AG04449 (cell line): ENCODE data around the gene RAB37.

Experiments
- CTCF ChIA-PET: fragments of 350-600 bp; formaldehyde crosslinking; extraction: SDS; loops from one replicate; lab custom pipeline; 2021; ENCODE audit warnings: antibody characterized with exemption; lab: Yijun Ruan, JAX
- POLR2A ChIA-PET: fragments of 400-600, 350-600 bp; formaldehyde crosslinking; extraction: SDS; loops from one replicate; lab custom pipeline; 2020; ENCODE audit warnings: antibody characterized with exemption, inconsistent platforms; lab: Yijun Ruan, JAX
- DNase-seq: peaks from one replicate; pipeline ENCODE4 v3.0.0-alpha.2; 2010; ENCODE audit warnings: low read depth, low spot score
- H3K4me3 ChIP-seq: 2 replicates; pipeline ENCODE4 v1.5.1; 2011; ENCODE audit warnings: low read depth, mild to moderate bottlenecking, control low read depth, low read length
- TF ChIP-seq, protein P1 (sequence below): IDR thresholded peaks from one replicate; pipeline ENCODE4 v1.5.1; 2011; ENCODE audit warnings: mild to moderate bottlenecking, moderate library complexity, low read length, control low read depth, inconsistent platforms; ENCODE audit not compliant: insufficient read depth; ENCODE audit errors: missing control alignments

RAB37 gene

DNA sequence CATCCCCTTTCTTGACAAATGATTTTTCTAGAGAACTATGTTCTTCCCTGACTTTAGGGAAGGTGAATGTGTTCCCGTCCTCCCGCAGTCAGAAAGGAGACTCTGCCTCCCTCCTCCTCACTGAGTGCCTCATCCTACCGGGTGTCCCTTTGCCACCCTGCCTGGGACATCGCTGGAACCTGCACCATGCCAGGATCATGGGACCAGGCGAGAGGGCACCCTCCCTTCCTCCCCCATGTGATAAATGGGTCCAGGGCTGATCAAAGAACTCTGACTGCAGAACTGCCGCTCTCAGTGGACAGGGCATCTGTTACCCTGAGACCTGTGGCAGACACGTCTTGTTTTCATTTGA, 31.7 kb downstream of the RAB37 start:
- TF ChIP-seq, protein P1, sequence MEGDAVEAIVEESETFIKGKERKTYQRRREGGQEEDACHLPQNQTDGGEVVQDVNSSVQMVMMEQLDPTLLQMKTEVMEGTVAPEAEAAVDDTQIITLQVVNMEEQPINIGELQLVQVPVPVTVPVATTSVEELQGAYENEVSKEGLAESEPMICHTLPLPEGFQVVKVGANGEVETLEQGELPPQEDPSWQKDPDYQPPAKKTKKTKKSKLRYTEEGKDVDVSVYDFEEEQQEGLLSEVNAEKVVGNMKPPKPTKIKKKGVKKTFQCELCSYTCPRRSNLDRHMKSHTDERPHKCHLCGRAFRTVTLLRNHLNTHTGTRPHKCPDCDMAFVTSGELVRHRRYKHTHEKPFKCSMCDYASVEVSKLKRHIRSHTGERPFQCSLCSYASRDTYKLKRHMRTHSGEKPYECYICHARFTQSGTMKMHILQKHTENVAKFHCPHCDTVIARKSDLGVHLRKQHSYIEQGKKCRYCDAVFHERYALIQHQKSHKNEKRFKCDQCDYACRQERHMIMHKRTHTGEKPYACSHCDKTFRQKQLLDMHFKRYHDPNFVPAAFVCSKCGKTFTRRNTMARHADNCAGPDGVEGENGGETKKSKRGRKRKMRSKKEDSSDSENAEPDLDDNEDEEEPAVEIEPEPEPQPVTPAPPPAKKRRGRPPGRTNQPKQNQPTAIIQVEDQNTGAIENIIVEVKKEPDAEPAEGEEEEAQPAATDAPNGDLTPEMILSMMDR = no peak
- DNase-seq = no peak
- ChIA-PET POLR2A (interaction anchor here (1.4 kb wide), 1 partner anchor 8 kb away, joined by 4 read pairs; the partner anchor contains the start of gene NAT9), CTCF (interaction anchor here (1.2 to 9.0 kb wide), 8 partner anchors 8 to 30 kb away, joined by 3 to 150 read pairs (median 7); no protein-coding TSS in a partner anchor)
- no peak overlapping the region for H3K4me3 ChIP-seq

DNA sequence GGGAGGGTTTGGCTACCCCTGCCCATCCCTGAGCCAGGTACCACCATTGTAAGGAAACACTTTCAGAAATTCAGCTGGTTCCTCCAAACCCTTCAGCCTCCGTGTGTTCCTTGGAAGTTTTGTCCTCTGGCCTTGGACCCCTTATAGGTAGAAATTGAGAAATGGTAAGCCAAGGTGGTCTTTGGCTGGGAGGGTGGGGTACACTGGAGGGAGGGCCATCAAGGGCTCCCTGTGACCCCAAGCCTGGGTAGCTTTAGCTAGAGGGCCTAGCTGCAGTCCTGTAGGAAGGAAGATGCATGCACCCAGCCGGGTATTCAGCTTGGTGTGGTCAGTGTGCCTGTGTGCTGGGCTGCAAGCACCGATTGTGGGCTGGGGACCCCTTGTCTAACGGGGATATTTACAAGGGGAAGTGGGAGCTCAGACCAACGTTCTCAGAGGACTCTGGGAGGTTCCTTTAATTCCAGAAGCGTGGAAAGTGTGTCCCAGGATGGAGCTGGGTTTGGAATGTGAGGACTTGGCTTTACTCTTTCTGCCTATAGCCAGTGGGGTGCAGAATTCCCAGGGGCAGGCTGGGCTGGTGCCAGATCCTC, 32.3 kb downstream of the RAB37 start:
- H3K4me3 ChIP-seq = no peak overlapping the region
- POLR2A ChIA-PET = no interaction called here
- TF ChIP-seq, protein P1 = no peak
- no peak for DNase-seq
- CTCF ChIA-PET = interaction anchor here (1.0 to 9.0 kb wide), 10 partner anchors 8 to 112 kb away, joined by 3 to 150 read pairs (median 11); no protein-coding TSS in a partner anchor

DNA sequence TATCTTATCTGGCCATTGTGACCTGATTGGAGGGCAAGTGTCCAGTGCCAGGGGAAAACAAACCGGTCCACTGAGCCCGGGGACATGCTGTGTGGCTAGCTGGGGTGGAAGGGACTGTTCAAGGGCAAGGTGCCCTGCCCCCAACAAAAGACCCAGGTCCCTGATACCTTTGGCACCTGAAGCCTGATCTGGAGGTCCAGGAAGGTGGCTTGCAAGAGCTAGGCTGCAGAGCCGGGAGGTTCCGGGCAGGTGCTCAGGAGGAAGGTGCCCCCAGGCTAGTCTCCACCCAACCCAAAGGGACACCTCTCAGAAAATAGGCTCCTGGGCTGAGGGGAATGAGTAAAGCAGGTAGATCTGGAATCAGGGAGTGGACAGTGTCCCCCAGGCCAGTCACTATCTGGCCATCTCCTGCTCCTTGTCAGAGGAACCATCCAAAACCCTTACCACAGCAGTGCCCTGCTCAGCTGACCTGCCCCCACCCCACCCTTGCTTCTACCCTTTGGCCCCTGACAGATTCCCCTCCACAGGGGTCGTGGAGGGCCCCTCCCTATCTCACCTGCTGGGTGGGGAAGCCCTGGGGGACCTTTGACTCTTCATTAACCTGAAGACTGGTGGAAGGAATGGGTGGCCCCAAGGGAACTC, 32.9 kb downstream of the RAB37 start:
- TF ChIP-seq, protein P1 = no peak
- no peak overlapping the region for H3K4me3 ChIP-seq
- DNase-seq = no peak
- ChIA-PET POLR2A (interaction anchor here (1.2 kb wide), 1 partner anchor 25 kb away, joined by 5 read pairs; no protein-coding TSS in a partner anchor), CTCF (interaction anchor here (1.0 to 10.6 kb wide), 12 partner anchors 9 to 113 kb away, joined by 3 to 150 read pairs (median 11); no protein-coding TSS in a partner anchor)

DNA sequence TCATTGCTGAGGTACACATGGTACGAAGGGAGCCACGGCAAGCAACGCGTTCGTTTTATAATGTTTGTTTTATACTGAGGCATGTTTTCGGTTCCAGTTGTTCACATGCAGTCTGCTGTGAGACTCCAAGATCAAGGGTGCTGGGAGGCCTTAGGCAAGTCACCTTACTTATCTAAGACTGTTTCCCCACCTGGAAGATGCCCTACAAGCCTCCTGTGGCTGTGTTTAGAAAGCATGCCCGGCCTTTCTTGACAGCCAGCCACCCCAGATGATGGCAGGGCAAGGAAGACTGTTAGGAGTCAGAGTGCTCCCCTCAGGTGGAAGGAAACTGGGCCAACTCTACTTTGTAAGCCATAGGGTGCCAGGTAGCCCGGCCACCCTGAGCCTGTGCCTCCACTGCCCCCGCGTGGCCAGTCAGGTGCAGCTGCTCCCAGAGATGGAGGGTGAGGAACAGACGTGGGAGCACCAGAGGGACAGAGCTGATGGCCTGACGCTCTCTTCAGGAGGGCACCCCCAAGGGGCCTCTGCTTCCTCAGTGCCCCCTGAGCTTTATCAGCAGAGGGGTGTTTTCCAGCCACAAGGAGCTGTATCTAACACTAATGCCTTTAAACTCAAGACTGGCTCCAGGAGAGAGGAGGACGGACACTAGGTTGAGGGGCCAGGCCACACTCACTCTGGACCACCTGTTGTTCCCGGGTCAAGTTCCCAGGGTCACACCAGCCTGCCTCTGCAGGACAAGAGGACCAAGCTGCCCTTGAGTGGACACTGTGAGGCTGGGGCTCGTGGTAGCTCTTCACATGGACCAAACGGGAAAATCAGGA, 33.7 kb downstream of the RAB37 start:
- ChIA-PET POLR2A (interaction anchor here (1.2 kb wide), 1 partner anchor 26 kb away, joined by 5 read pairs; no protein-coding TSS in a partner anchor), CTCF (interaction anchor here (0.9 to 10.6 kb wide), 13 partner anchors 8 to 114 kb away, joined by 3 to 150 read pairs (median 13); no protein-coding TSS in a partner anchor)
- no peak overlapping the region for H3K4me3 ChIP-seq
- TF ChIP-seq, protein P1 = peak; percentile 91
- DNase-seq = no peak

DNA sequence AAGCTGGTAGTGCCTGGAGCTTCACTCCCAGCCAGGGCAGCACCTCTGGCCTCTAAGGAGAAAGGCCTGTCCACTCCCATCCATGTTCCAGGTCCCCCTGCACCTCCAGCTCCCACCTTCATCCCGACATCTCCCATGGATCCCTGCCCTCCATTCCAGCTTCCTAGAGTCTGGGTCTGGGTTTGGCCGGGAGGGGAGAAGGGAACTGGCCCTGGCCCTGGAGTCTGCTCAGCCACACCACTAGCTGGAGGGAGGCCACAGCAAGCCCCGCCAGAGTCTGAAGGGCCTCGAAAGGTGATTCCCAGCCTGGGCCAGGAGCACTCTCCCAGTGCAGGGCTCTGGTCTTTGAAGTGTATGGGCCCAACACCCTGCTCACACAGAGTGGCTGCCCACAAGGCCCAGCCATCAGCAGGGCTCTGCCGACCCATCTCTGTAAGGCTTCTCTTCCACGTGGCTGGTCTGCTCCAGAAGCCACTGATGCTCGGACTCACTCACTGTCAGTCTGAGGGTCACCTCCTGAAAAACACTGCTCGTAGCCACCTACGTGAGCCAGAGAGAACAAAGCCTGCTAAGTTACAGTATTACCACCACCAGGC, 34.4 kb downstream of the RAB37 start:
- ChIA-PET CTCF (interaction anchor here (0.9 to 10.6 kb wide), 13 partner anchors 9 to 114 kb away, joined by 3 to 150 read pairs (median 13); no protein-coding TSS in a partner anchor), POLR2A (interaction anchor here (1.2 kb wide), 1 partner anchor 26 kb away, joined by 5 read pairs; no protein-coding TSS in a partner anchor)
- TF ChIP-seq, protein P1 = no peak
- no peak overlapping the region for H3K4me3 ChIP-seq
- DNase-seq = no peak
